Smooth muscle cell of bladder (primary cell): Measurements from ENCODE around the gene SHMT2. TPM values are rescaled to one million over a fixed set of nuclear protein-coding genes. Genes with fewer than 3 reads are reported as not detected.

Source experiments
- total RNA-seq: library from RNA; depleted of rRNA; stranded (reverse); fragments of >200 nt; gene quantifications from 2 replicates; pipeline ENCODE4 v1.2.3, GENCODE V29; 2014

SHMT2 gene
- 223 and 313 TPM in 2 replicates for total RNA-seq

DNA sequence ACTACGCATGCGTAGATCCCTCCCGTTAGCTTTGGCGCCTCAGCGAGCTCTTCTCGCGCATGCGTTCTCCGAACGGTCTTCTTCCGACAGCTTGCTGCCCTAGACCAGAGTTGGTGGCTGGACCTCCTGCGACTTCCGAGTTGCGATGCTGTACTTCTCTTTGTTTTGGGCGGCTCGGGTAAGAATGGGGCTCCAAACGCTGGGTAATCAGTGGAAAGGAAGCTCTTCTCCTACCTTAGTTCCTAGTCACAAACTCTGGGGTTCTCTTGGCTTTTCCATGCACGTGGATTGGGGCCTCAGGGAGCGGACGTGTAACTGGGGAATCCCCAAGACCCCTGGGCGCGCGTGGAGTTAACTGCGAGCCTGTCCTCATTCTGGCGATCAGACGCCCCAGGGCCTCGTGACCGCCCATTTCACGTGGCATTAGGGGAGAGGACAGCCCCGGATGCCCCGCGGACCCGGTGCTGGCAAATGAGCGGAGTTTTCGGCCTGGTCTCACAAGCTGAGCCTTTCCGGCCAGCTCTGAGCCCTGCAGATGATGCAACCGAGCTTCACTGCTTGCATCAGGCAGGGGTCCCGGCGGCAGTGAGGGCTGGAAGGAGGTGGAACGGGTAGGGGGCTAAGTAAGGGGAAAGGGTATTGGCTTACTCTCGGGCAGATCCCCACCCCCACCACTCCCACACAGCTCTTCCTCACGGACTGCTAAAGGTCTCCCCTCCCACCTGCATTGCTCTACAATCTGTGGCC, at the start of gene SHMT2:
Gene SHMT2, plus strand, starts transcription at position 78 of the 747 bp plus-strand sequence. Its CDS starts 68 bp downstream, at position 146.

DNA sequence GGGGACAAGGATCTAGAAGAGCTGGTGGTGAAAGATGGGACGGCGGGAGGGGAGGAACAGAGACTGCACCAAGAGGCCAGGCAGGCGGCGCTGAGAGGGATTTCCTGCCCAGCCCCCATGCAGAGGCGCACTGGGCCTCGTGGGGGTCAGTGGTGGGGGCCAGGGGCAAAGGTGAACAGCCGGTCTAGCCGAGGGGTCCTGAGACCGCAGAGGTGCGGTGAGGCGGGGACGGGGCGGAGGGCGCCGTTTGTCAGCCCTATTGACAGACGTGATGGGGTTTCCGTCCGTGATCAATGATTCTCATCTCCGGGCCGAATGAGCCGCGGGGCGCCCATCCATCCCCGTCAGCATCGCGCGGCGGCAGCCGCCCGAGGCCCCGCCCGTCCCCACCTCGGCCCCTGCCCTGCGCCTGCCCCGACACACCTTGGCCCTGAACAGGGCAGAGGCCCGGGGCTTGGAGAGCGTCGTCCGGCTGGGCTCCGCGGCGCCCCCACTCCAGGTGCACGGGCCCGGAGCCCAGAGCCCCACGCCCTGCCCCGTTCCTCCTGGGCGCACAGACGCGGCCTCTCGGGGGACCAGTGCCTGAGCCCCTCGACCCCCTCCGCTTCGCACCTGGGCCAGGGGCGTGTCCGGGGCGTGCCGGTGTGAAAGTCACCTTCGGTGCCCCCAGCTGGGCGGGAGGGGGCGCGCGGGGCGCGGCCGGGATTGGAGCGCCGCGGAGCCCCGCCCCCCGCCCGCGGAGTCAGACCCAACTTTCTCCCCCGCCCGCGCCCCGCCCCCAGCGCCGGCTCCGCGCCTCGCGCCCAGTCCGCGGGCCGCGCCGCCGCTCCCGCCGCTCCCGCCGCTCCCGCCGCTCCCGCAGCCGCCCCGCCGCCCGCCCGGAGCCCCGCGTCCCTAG, 13.2 kb upstream of the SHMT2 start, which contains the start of gene NXPH4:
Gene NXPH4, plus strand, starts transcription at position 781 of the 898 bp plus-strand sequence. CDS start 176 bp downstream, outside the sequence.

DNA sequence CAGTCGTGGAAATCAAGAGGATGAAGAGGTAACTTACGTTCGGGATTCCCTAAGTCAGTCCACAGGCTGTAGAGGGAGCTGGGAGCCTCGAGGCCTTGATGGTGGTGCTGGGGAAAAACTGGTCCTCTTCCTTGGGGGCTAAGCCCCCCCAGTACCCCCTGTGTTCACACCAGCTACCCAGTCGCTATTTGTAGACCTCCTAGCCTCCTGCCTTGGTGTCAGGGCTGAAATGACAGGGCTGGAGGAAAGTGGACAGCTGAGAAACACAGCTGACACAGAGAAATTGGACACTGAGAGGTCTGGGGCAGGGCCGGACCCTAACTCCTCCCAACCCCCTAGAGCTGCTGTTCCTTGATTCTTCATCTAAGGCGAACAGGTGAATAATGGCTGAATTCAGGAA, 21.4 kb downstream of the SHMT2 start, which contains the start of gene STAC3:
Gene STAC3, minus strand, starts transcription at position 232 of the 400 bp plus-strand sequence. CDS start 1,551 bp downstream, outside the sequence.

Other genes with a start within 250 kb of the SHMT2 start
- gene ZBTB39, start 223.2 kb upstream of the SHMT2 start, total RNA-seq = 2.8 and 3.6 TPM in 2 replicates
- not detected in 2 replicates for gene TAC3, start 213.2 kb upstream of the SHMT2 start, total RNA-seq
- gene MYO1A, start 179.6 kb upstream of the SHMT2 start, total RNA-seq = under 0.01 TPM in 1 of 2 replicates, not detected in the other
- 3.8 and 4.7 TPM in 2 replicates for gene NEMP1, start 150.9 kb upstream of the SHMT2 start, total RNA-seq
- 26.6 and 39.9 TPM in 2 replicates for gene NAB2, start 140.6 kb upstream of the SHMT2 start, total RNA-seq
- gene STAT6, start 118.3 kb upstream of the SHMT2 start, total RNA-seq = 75.2 and 76.1 TPM in 2 replicates
- 258 and 432 TPM in 2 replicates for gene LRP1, start 101.2 kb upstream of the SHMT2 start, total RNA-seq
- gene LRP1-AS, start 82.1 kb upstream of the SHMT2 start, total RNA-seq = not detected in 2 replicates
- 0.28 and 0.65 TPM in 2 replicates for gene NXPH4, start 12.9 kb upstream of the SHMT2 start, total RNA-seq
- 0.14 and 0.37 TPM in 2 replicates for gene STAC3, start 21.5 kb downstream of the SHMT2 start, total RNA-seq
- gene R3HDM2, start 201.3 kb downstream of the SHMT2 start, total RNA-seq = 8.0 and 9.0 TPM in 2 replicates
- gene INHBC, start 205.1 kb downstream of the SHMT2 start, total RNA-seq = not detected in 2 replicates
- gene INHBE, start 225.6 kb downstream of the SHMT2 start, total RNA-seq = 9.0 and 12.7 TPM in 2 replicates
- gene GLI1, start 230.1 kb downstream of the SHMT2 start, total RNA-seq = 0.18 and 0.71 TPM in 2 replicates